ENCODE results near the gene GRK5.

GRK5 gene

DNA sequence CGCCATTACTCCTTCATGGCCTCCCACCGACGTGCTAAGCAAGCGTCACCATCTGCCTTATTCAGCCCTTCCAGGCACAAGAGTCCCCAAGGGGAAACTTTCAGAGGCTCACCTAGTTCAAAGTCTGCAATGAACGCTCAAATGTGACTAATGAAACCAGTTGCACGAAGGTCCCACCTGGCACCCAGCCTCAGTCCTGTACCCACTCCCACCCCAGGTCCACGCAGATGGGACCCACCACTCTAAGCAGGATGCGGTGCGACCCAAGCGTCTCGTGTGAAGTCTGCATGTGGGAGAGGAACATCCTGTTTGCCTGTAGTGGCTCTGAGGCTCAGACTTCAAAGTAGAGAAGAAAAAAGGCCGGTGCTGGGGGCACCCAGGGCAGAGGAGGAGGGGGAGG is 294.8 kb downstream of the GRK5 start:
- no peak overlapping the region for H2AK5ac ChIP-seq (ENCODE audit: low read length)
- H3K79me1 ChIP-seq (ENCODE audit: low read length) = no peaks in the 10 kb centered on the region
- no peak overlapping the region for H3K4ac ChIP-seq (ENCODE audit: low read depth, low read length)
- no peaks in the 10 kb centered on the region for H3K4me1 ChIP-seq (ENCODE audit: control insufficient read depth in 1 of 2, insufficient read depth in 2 of 2, low read length in 2 of 2)
- H3K14ac ChIP-seq (ENCODE audit: low read length) = no peak overlapping the region
- no peak overlapping the region for H3K9ac ChIP-seq (ENCODE audit: low read length)
- no peaks in the 10 kb centered on the region for H3K9me3 ChIP-seq (ENCODE audit: insufficient read depth, low read depth, low read length)
- H2BK5ac ChIP-seq (ENCODE audit: low read depth, low read length, poor library complexity) = no peak overlapping the region
- no peak overlapping the region for H4K8ac ChIP-seq (ENCODE audit: low read depth, low read length)
- no peak overlapping the region for H3K23ac ChIP-seq (ENCODE audit: low read length)
- no peak overlapping the region for H3K4me2 ChIP-seq (ENCODE audit: low read length)
- H4K91ac ChIP-seq (ENCODE audit: low read depth, low read length) = no peak overlapping the region
- H2BK120ac ChIP-seq (ENCODE audit: insufficient read depth, low read length, poor library complexity) = no peak overlapping the region
- H3K27me3 ChIP-seq (ENCODE audit: insufficient read depth, low read length) = no peaks in the 10 kb centered on the region
- no peaks in the 10 kb centered on the region for H3K36me3 ChIP-seq (ENCODE audit: control insufficient read depth in 1 of 2, insufficient read depth in 2 of 2, low read length in 2 of 2)
- H4K12ac ChIP-seq (ENCODE audit: low read depth, low read length) = no peak overlapping the region
- no peak overlapping the region for H3K4me3 ChIP-seq (ENCODE audit: low read depth, low read length)
- H2BK12ac ChIP-seq (ENCODE audit: low read length) = no peak overlapping the region
- no peak overlapping the region for H3K18ac ChIP-seq (ENCODE audit: low read length)
- H2AFZ ChIP-seq (ENCODE audit: insufficient read depth, low read length, poor library complexity) = no peak overlapping the region
- no CpG with 5 or more reads among the region's 12 CpGs for WGBS (ENCODE audit: extremely low coverage, insufficient coverage, insufficient read length)
- no peak for DNase-seq
- H3K27ac ChIP-seq (ENCODE audit: low read depth, low read length) = no peak overlapping the region
- no peaks in the 10 kb centered on the region for H3K79me2 ChIP-seq (ENCODE audit: control insufficient read depth, insufficient read depth, low read length, poor library complexity)

DNA sequence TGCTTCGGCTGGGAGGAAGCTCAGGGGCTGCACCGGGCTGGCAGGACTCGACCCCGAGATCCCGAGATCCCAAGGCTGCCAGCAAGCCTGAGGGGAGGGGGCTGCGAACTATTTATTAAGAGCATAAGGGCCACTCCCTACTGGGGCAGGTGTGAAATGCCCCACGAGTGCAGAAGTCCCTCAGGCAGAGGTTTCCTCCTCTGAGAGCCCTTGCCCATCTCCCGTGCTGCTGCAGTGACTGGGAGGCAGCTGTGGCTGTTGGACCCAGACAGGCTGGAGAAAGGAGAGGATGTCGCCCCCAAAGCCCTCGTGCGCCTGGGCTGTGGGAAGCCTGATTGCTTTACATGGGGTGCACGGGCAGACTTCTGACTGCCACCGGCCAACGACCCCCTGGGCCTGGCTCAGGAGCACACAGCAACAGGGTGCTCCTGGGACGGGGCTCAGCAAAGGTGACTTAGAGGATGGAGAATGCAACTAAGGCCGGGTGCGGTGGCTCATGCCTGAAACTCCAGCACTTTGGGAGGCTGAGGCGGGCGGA is 295.3 kb downstream of the GRK5 start:
- H2BK5ac ChIP-seq (ENCODE audit: low read depth, low read length, poor library complexity) = no peak overlapping the region
- H3K23ac ChIP-seq (ENCODE audit: low read length) = no peak overlapping the region
- no peak overlapping the region for H2BK12ac ChIP-seq (ENCODE audit: low read length)
- no peak overlapping the region for H3K27ac ChIP-seq (ENCODE audit: low read depth, low read length)
- H2AK5ac ChIP-seq (ENCODE audit: low read length) = no peak overlapping the region
- no peak overlapping the region for H2BK120ac ChIP-seq (ENCODE audit: insufficient read depth, low read length, poor library complexity)
- no peak overlapping the region for H3K9ac ChIP-seq (ENCODE audit: low read length)
- no peaks in the 10 kb centered on the region for H3K27me3 ChIP-seq (ENCODE audit: insufficient read depth, low read length)
- no peaks in the 10 kb centered on the region for H3K4me1 ChIP-seq (ENCODE audit: control insufficient read depth in 1 of 2, insufficient read depth in 2 of 2, low read length in 2 of 2)
- no peak overlapping the region for H4K91ac ChIP-seq (ENCODE audit: low read depth, low read length)
- no peaks in the 10 kb centered on the region for H3K79me2 ChIP-seq (ENCODE audit: control insufficient read depth, insufficient read depth, low read length, poor library complexity)
- no peak for DNase-seq
- no peak overlapping the region for H4K12ac ChIP-seq (ENCODE audit: low read depth, low read length)
- WGBS (ENCODE audit: extremely low coverage, insufficient coverage, insufficient read length) = no CpG with 5 or more reads among the region's 19 CpGs
- H3K18ac ChIP-seq (ENCODE audit: low read length) = no peak overlapping the region
- H2AFZ ChIP-seq (ENCODE audit: insufficient read depth, low read length, poor library complexity) = no peak overlapping the region
- no peaks in the 10 kb centered on the region for H3K79me1 ChIP-seq (ENCODE audit: low read length)
- H4K8ac ChIP-seq (ENCODE audit: low read depth, low read length) = no peak overlapping the region
- H3K14ac ChIP-seq (ENCODE audit: low read length) = no peak overlapping the region
- no peak overlapping the region for H3K4me2 ChIP-seq (ENCODE audit: low read length)
- H3K36me3 ChIP-seq (ENCODE audit: control insufficient read depth in 1 of 2, insufficient read depth in 2 of 2, low read length in 2 of 2) = no peaks in the 10 kb centered on the region
- no peak overlapping the region for H3K4me3 ChIP-seq (ENCODE audit: low read depth, low read length)
- H3K9me3 ChIP-seq (ENCODE audit: insufficient read depth, low read depth, low read length) = no peaks in the 10 kb centered on the region
- no peak overlapping the region for H3K4ac ChIP-seq (ENCODE audit: low read depth, low read length)

DNA sequence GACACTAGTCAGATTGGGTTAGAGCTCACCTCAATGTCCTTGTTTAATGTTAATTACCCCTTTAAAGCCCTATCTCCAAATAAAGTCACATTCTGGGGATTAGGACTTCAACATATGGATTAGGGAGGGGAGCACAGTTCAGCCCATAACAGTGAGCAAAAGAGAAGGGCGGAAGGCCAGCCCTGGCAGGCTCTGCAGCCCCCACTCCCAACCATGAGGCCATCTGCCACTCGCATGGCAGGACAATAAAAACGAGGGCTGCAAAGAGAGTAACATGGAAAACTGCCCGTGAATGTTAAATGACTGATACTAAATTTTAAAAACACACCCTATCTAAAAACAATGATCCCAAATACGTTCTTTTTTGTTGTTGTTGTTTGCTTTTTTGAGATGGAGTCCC is 296.4 kb downstream of the GRK5 start:
- H3K9me3 ChIP-seq (ENCODE audit: insufficient read depth, low read depth, low read length) = no peaks in the 10 kb centered on the region
- H3K79me1 ChIP-seq (ENCODE audit: low read length) = no peaks in the 10 kb centered on the region
- no peaks in the 10 kb centered on the region for H3K4me1 ChIP-seq (ENCODE audit: control insufficient read depth in 1 of 2, insufficient read depth in 2 of 2, low read length in 2 of 2)
- H3K27ac ChIP-seq (ENCODE audit: low read depth, low read length) = no peak overlapping the region
- no peaks in the 10 kb centered on the region for H3K27me3 ChIP-seq (ENCODE audit: insufficient read depth, low read length)
- no peak overlapping the region for H2BK12ac ChIP-seq (ENCODE audit: low read length)
- H3K23ac ChIP-seq (ENCODE audit: low read length) = no peak overlapping the region
- H3K9ac ChIP-seq (ENCODE audit: low read length) = no peak overlapping the region
- H3K4ac ChIP-seq (ENCODE audit: low read depth, low read length) = no peak overlapping the region
- H2AK5ac ChIP-seq (ENCODE audit: low read length) = no peak overlapping the region
- no peaks in the 10 kb centered on the region for H3K36me3 ChIP-seq (ENCODE audit: control insufficient read depth in 1 of 2, insufficient read depth in 2 of 2, low read length in 2 of 2)
- H3K79me2 ChIP-seq (ENCODE audit: control insufficient read depth, insufficient read depth, low read length, poor library complexity) = no peaks in the 10 kb centered on the region
- no peak overlapping the region for H2BK120ac ChIP-seq (ENCODE audit: insufficient read depth, low read length, poor library complexity)
- no peak overlapping the region for H4K91ac ChIP-seq (ENCODE audit: low read depth, low read length)
- DNase-seq = no peak
- no peak overlapping the region for H2BK5ac ChIP-seq (ENCODE audit: low read depth, low read length, poor library complexity)
- H4K8ac ChIP-seq (ENCODE audit: low read depth, low read length) = no peak overlapping the region
- H3K18ac ChIP-seq (ENCODE audit: low read length) = no peak overlapping the region
- no peak overlapping the region for H3K14ac ChIP-seq (ENCODE audit: low read length)
- H2AFZ ChIP-seq (ENCODE audit: insufficient read depth, low read length, poor library complexity) = no peak overlapping the region
- H4K12ac ChIP-seq (ENCODE audit: low read depth, low read length) = no peak overlapping the region
- WGBS (ENCODE audit: extremely low coverage, insufficient coverage, insufficient read length) = no CpG with 5 or more reads among the region's 5 CpGs
- no peak overlapping the region for H3K4me2 ChIP-seq (ENCODE audit: low read length)
- no peak overlapping the region for H3K4me3 ChIP-seq (ENCODE audit: low read depth, low read length)

DNA sequence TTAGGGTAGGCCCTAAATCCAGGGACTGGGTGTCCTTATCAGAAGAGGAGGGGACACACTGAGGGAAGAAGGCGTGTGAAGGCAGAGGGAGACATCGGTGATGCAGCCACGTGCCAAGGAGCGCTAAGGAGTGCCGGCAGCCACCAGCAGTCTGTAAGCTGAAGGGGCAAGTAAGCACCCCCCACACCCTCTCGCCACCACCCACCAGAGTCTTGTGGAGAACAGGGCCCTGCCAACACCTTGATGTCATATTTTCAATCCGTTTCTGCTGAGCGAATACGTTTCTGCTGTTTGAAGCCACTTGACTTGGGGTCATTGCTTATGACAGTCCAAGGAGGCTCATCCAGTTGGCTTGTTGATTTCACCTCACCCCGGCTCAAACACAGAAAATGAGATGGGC is 297.3 kb downstream of the GRK5 start:
- Histone ChIP-seq H3K4me3 (ENCODE audit: low read depth, low read length) (no peak overlapping the region), H3K4me2 (ENCODE audit: low read length) (no peak overlapping the region), H2BK12ac (ENCODE audit: low read length) (no peak overlapping the region), H2AK5ac (ENCODE audit: low read length) (no peak overlapping the region), H4K12ac (ENCODE audit: low read depth, low read length) (no peak overlapping the region), H4K8ac (ENCODE audit: low read depth, low read length) (no peak overlapping the region), H3K4ac (ENCODE audit: low read depth, low read length) (no peak overlapping the region), H3K27me3 (ENCODE audit: insufficient read depth, low read length) (no peaks in the 10 kb centered on the region), H3K23ac (ENCODE audit: low read length) (no peak overlapping the region), H3K27ac (ENCODE audit: low read depth, low read length) (no peak overlapping the region), H3K4me1 (ENCODE audit: control insufficient read depth in 1 of 2, insufficient read depth in 2 of 2, low read length in 2 of 2) (no peaks in the 10 kb centered on the region), H3K36me3 (ENCODE audit: control insufficient read depth in 1 of 2, insufficient read depth in 2 of 2, low read length in 2 of 2) (no peaks in the 10 kb centered on the region), H2BK5ac (ENCODE audit: low read depth, low read length, poor library complexity) (no peak overlapping the region), H3K9ac (ENCODE audit: low read length) (no peak overlapping the region), H3K18ac (ENCODE audit: low read length) (no peak overlapping the region), H3K79me2 (ENCODE audit: control insufficient read depth, insufficient read depth, low read length, poor library complexity) (no peaks in the 10 kb centered on the region), H2BK120ac (ENCODE audit: insufficient read depth, low read length, poor library complexity) (no peak overlapping the region), H3K9me3 (ENCODE audit: insufficient read depth, low read depth, low read length) (no peaks in the 10 kb centered on the region), H3K79me1 (ENCODE audit: low read length) (no peaks in the 10 kb centered on the region), H2AFZ (ENCODE audit: insufficient read depth, low read length, poor library complexity) (no peak overlapping the region), H3K14ac (ENCODE audit: low read length) (no peak overlapping the region), H4K91ac (ENCODE audit: low read depth, low read length) (no peak overlapping the region)
- no CpG with 5 or more reads among the region's 10 CpGs for WGBS (ENCODE audit: extremely low coverage, insufficient coverage, insufficient read length)
- DNase-seq = no peak
